Fibroblast of skin of left biceps (primary cell): Measurements from ENCODE around the gene DENND1B.
"Not testable (repeated sequence)": the region's sequence is repeated elsewhere in the genome, so short reads cannot be mapped to it uniquely, and the experiment has no call there.

Experiments
- DNase-seq, 2 experiments: peaks; one replicate each; pipeline ENCODE4 v3.0.0-alpha.2; 2013; ENCODE audit warnings: low read depth in 2 of 2

Gene DENND1B

GRCh38 chr1:197632651-197633050 is 142.6 kb downstream of the DENND1B start:
- no peak for DNase-seq

GRCh38 chr1:197632005-197632404 is 143.3 kb downstream of the DENND1B start:
- DNase-seq, result no peak

DNA sequence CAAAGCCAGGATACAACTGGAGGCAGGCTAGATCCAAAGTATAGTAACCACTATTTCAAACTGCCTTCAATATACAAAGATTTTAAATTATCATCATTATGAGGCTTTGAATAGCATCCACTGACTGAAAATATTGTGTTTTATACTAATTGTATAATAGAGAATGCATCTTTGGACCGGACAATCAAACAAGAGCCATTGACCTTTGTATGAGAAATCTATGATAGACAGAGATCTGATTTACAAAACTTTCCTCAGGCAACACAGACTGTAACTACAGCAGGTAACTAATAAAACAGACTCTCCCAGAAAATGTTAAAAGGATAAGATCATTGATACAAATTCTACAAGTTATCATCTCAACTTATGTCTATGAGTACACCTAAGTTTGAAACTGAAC is 152.9 kb downstream of the DENND1B start:
- DNase-seq, result no peak

DNA sequence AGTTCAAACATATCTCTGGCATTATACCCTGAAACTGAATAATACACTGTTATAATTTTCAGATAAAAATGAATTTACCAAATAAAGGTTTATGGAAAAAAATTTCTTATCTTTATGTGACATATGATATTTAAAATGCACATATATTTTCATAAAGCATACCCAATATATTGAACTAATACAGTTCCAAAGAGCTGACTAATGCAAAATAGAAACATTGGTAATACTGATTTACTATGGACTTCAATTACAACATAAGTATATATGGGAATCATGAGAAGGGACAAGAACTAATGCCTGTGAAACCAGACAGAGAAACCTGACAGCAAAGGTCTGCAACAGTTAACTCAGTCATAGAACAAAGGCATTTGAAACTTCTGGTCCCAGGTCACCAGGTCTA is 153.5 kb downstream of the DENND1B start:
- no peak for DNase-seq

GRCh38 chr1:197620714-197621163 is 154.5 kb downstream of the DENND1B start:
- DNase-seq, result no peak

DNA sequence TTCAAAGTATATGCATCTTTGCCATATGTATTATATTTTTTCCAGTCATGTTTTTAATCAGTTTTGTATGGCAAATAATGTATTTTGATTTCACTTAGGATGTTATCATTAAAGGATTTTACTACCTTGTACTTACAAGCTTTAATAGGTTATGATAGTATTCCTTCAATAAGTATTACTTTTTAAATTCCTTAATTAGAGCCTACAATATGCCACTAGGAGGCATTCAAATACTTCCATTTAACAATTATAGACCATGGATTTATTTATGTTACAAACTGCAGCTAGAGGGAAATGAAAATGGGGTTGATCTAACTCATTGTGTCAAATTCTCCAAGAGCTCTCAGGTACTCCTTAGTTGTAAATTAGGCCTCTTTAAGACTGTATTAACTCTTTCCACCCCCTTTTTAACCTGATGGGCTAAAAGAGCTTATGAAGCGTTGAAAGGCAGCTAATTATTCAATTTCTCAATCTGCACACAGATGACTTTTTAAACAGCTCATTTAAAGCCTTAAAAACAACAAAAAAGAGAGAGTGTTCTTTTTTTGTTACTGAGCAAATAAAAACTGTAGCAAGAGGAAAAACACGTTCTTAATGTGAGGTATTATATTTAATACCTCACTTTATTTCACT is 156.2 kb downstream of the DENND1B start:
- DNase-seq, result no peak

GRCh38 chr1:197618061-197618460 is 157.2 kb downstream of the DENND1B start:
- peak in 1 of 2 experiments; percentile 9 for DNase-seq

DNA sequence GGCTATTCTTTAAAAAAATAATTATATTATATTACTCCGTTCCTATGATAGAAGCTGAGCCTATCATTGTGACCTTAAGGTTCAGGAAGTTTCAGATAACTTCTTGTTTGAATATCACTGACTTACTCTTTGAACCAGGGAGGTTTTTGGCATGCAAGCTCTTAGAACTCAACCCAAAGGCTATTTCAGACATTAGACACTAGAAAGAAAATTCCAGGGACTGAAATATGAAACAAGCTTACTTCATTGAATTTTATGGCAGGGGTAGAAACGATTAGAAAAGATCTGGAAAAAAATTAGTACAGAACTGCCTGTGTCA is 159.6 kb downstream of the DENND1B start:
- no peak for DNase-seq

GRCh38 chr1:197614916-197615692 is 160.2 kb downstream of the DENND1B start:
- DNase-seq, result no peak

DNA sequence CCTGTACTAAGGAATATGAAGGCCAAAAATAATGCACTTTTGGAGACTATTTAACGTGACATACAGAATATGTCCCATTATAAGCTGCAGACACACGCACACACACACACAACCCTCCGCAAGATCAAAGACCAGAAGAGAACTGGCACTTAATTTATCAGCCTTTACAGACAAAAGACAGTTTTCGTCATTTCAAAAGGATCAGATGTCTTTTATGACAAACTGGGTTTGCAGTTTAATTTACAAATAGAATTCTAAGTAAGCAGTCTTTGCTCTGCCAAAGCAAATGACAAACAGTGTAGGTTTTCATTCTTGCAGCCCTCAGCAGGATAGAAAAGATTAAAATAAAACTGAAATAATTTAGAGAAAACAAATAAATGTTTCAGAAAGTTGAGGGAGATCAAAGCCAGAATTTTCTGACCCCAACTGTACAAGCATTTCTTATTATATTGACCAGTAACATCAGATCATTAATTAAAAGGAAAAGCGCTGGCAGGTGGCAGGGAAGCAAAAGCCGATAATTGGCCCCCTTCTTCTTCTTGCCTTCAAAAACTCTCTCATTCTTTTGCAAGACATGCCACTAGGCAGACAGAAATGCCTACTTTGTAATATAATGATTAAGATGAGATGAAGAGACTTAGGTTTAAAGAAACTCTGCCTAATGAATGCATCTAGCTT is 169.0 kb downstream of the DENND1B start:
- no peak for DNase-seq

DNA sequence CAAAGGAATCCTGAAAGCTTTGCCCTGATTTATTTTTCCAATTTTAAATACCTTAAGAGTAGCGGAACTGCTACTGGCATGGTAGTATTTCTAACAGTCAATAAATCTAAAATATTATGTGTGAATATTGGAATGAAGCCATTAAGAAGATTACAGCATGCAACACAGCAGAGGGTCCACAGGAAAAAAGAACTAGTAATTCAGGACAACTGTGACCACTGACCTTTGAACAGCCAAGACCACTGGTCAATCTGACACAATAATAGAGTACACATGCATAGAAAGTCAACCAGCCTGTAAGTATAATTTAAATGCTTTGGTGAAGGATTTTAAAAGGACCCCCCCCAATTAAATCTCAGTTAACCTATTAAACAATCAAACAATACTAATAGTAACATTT is 171.0 kb downstream of the DENND1B start:
- DNase-seq, result no peak

GRCh38 chr1:197600751-197601150 is 174.5 kb downstream of the DENND1B start:
- DNase-seq, result no peak

GRCh38 chr1:197599789-197600188 is 175.5 kb downstream of the DENND1B start:
- DNase-seq, result no peak

GRCh38 chr1:197598935-197599334 is 176.3 kb downstream of the DENND1B start:
- DNase-seq, result no peak

GRCh38 chr1:197595304-197595904 is 179.9 kb downstream of the DENND1B start:
- DNase-seq, result no peak

GRCh38 chr1:197590687-197591086 is 184.6 kb downstream of the DENND1B start:
- DNase-seq, result no peak

GRCh38 chr1:197585809-197586208 is 189.5 kb downstream of the DENND1B start:
- no peak for DNase-seq

GRCh38 chr1:197577580-197577979 is 197.7 kb downstream of the DENND1B start:
- no peak for DNase-seq

DNA sequence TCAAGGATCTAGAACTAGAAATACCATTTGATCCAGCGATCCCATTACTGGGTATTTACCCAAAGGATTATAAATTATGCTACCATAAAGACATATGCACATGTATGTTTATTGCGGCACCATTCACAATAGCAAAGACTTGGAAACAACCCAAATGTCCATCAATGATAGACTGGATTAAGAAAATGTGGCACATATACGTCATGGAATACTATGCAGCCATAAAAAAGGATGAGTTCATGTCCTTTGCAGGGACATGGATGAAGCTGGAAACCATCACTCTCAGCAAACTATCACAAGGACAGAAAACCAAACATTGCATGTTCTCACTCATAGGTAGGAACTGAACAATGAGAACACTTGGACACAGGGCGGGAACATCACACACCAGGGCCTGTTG is 199.7 kb downstream of the DENND1B start:
- not testable (repeated sequence) for DNase-seq

DNA sequence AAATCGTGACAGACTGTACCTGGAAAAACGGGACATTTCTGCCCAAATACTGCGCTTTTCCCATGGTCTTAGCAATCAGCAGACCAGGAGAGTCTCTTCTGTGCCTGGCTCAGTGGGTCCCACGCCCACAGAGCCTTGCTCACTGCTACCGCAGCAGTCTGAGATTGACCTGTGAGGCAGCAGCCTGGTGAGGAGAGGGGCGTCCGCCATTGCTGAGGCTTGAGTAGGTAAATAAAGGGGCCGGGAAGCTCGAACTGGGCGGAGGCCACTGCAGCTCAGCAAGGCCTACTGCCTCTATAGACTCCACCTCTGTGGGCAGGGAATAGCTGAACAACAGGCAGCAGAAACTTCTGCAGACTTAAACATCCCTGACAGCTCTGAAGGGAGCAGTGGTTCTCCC is 203.1 kb downstream of the DENND1B start:
- DNase-seq, result no peak

DNA sequence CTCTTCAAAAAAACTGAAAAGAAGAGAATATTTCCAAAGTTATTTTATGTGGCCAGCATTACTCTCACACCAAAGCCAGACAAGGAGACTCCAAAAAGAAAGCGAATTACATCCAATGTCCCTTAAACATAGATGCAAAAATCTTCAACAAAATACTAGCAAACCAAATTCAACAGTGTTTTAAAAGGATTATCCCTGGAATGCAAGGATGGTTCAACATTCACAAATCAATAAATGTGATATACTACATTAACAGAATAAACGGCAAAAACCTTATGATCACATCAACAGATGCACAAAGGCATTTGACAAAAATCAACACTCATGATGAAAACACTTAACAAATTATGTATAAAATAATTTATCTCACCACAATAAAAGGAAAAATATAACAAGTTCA is 207.8 kb downstream of the DENND1B start:
- no peak for DNase-seq

DNA sequence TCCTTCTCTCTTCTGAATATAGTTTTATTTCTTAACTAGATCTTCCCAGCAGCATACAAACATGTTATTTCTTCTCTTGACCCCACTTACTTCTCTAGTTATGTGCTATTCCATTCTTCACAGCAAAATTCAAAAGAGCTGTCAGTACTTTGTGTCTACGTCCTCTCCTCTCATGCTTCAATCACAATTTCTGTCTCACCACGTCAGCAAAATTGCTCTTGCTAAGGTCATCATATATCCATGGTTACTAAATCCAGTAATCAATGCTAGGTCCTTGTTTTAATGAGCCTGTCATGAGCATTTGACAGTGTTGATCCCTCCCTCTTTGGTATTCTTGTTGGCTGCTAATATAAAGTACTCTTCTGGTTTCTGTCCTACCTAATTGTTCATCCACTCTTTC is 214.2 kb downstream of the DENND1B start:
- no peak for DNase-seq

- no peak for DNase-seq
These were observed 215.6 kb downstream of the DENND1B start for GRCh38 chr1:197559655-197560054.
